ENCODE results near the gene ATP8A2. TPM values are rescaled to one million over a fixed set of nuclear protein-coding genes. Genes with fewer than 3 reads are reported as not detected.

Gene ATP8A2
- total RNA-seq, 2 donors from 2014 or later = 1.6 to 2.9 TPM

DNA sequence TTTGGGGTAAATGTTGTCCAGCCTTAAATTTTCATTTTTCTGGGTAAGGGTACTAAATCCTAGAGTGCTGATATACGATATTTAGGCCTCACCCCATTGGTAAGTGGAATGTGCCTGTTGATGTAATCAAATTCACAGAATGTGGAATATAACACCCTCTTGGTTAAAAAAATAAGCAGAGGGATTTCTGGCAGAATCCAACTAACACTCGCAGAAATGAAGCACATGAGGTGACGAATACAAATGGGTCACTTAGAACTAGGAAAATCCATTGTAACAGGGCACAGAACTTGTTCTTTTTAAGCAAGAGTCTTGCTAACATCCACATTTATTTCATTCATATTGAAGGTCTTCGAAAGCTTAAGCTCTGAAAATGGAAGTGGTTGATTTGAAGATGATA lies 359.8 kb downstream of the ATP8A2 start:
- Mint-ChIP-seq H3K36me3 (ENCODE audit: low read depth) (no peaks in the 10 kb centered on the region), H3K27ac (no peak overlapping the region), H3K4me3 (no peak overlapping the region), H3K9me3 (no peaks in the 10 kb centered on the region), H3K27me3 (ENCODE audit: insufficient read depth) (peaks cover 2% of the 10 kb centered on the region), H3K4me1 (peaks cover 20% of the 10 kb centered on the region)
- TF ChIP-seq, protein P1, sequence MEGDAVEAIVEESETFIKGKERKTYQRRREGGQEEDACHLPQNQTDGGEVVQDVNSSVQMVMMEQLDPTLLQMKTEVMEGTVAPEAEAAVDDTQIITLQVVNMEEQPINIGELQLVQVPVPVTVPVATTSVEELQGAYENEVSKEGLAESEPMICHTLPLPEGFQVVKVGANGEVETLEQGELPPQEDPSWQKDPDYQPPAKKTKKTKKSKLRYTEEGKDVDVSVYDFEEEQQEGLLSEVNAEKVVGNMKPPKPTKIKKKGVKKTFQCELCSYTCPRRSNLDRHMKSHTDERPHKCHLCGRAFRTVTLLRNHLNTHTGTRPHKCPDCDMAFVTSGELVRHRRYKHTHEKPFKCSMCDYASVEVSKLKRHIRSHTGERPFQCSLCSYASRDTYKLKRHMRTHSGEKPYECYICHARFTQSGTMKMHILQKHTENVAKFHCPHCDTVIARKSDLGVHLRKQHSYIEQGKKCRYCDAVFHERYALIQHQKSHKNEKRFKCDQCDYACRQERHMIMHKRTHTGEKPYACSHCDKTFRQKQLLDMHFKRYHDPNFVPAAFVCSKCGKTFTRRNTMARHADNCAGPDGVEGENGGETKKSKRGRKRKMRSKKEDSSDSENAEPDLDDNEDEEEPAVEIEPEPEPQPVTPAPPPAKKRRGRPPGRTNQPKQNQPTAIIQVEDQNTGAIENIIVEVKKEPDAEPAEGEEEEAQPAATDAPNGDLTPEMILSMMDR (conservative IDR thresholded peaks at IDR 0.05) = no peak
- Histone ChIP-seq H3K4me3 (ENCODE audit: low read length) (no peak overlapping the region), H3K9me3 (ENCODE audit: control insufficient read depth, low read length) (no peaks in the 10 kb centered on the region), H3K27ac (ENCODE audit: low read depth, low read length) (no peak overlapping the region), H3K27me3 (ENCODE audit: control insufficient read depth, insufficient read depth, low read length, poor library complexity, severe bottlenecking) (no peaks in the 10 kb centered on the region), H3K9ac (ENCODE audit: extremely low read depth, low read length, poor library complexity, severe bottlenecking) (no peak overlapping the region), H3K36me3 (ENCODE audit: control insufficient read depth, insufficient read depth, low read length) (no peaks in the 10 kb centered on the region), H3K4me1 (ENCODE audit: control insufficient read depth, insufficient read depth, low read length) (no peaks in the 10 kb centered on the region)
- 89 to 100% methylated on average over 2 to 4 of the region's 4 CpGs for WGBS, 2 experiments (ENCODE audit: insufficient coverage in 1 of 2, insufficient read length in 1 of 2)
- DNase-seq = no peak

DNA sequence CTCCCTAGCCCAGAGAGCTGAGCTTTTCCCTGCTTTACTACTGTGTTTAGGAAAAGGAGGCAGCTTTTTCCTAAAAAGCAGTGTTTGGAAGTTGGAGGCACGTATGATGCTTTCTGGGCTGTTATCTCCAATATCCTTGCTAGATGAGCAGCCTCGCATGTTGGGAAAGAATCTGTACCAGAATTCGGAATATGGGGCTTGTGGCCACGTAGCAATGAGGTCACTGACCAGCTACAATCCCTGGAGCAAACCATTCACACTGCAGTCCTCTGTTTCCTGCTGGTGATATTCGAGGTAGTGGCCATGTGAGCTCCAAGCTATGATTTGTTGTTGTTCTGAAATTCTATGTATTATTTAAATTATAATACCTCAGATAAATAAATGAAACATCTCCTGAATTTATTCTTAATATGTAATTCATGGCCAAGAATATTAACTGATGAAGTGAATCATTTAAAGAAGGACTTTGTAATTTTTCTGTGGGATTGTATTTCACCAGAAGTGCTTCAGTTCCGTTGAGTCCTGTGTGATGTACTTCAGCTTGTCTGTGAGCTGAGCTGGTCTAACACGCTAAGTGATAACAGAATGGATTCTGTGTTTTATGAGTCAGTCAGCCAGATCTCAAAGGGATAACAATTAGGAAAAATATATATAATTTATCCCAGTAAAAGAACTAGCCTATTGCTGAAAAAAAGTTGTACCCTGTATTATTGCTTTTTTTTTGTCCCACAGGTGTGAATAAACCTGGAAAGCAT lies 360.5 kb downstream of the ATP8A2 start:
- Histone ChIP-seq H3K9ac (ENCODE audit: extremely low read depth, low read length, poor library complexity, severe bottlenecking) (no peak overlapping the region), H3K4me3 (ENCODE audit: low read length) (no peak overlapping the region), H3K27ac (ENCODE audit: low read depth, low read length) (no peak overlapping the region), H3K9me3 (ENCODE audit: control insufficient read depth, low read length) (no peaks in the 10 kb centered on the region), H3K27me3 (ENCODE audit: control insufficient read depth, insufficient read depth, low read length, poor library complexity, severe bottlenecking) (no peaks in the 10 kb centered on the region), H3K36me3 (ENCODE audit: control insufficient read depth, insufficient read depth, low read length) (no peaks in the 10 kb centered on the region), H3K4me1 (ENCODE audit: control insufficient read depth, insufficient read depth, low read length) (no peaks in the 10 kb centered on the region)
- Mint-ChIP-seq H3K27ac (no peak overlapping the region), H3K36me3 (ENCODE audit: low read depth) (no peaks in the 10 kb centered on the region), H3K4me3 (no peak overlapping the region), H3K9me3 (no peaks in the 10 kb centered on the region), H3K27me3 (ENCODE audit: insufficient read depth) (peaks cover 2% of the 10 kb centered on the region), H3K4me1 (peaks cover 20% of the 10 kb centered on the region)
- TF ChIP-seq, protein P1 (conservative IDR thresholded peaks at IDR 0.05) = no peak
- DNase-seq = no peak
- 93% methylated on average over 6 of the region's 7 CpGs; no CpG with 5 or more reads in 1 of the 2 experiments for WGBS, 2 experiments (ENCODE audit: insufficient coverage in 1 of 2, insufficient read length in 1 of 2)

DNA sequence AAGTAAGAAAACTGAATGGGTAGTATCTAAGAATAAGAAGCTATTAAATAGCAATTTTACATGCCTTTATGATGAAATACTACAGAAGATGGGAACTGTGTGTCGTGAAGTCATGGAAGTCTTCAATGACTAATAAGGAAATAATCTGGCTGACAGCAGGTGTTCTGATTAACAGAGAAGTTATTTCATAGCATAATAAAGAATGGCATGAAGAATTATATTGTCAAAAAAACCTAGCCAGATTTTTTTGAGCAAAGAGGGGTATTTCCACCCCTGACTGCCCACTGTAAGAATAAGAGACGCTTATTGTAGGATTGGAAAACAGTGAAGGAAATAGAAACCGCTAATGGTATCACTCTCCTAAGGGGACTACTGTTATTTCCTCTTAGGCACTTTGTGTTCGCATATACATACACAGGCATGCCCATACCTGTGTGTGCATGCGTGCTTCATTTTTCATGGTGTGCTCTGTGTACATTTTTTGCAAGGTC lies 361.3 kb downstream of the ATP8A2 start:
- H3K36me3 ChIP-seq (ENCODE audit: control insufficient read depth, insufficient read depth, low read length) = no peaks in the 10 kb centered on the region
- no peak overlapping the region for H3K9ac ChIP-seq (ENCODE audit: extremely low read depth, low read length, poor library complexity, severe bottlenecking)
- Mint-ChIP-seq H3K4me1 (peaks cover 20% of the 10 kb centered on the region), H3K4me3 (no peak overlapping the region), H3K36me3 (ENCODE audit: low read depth) (no peaks in the 10 kb centered on the region), H3K9me3 (no peaks in the 10 kb centered on the region), H3K27ac (no peak overlapping the region), H3K27me3 (ENCODE audit: insufficient read depth) (peaks cover 2% of the 10 kb centered on the region)
- TF ChIP-seq, protein P1 (conservative IDR thresholded peaks at IDR 0.05) = no peak
- H3K27me3 ChIP-seq (ENCODE audit: control insufficient read depth, insufficient read depth, low read length, poor library complexity, severe bottlenecking) = no peaks in the 10 kb centered on the region
- H3K4me1 ChIP-seq (ENCODE audit: control insufficient read depth, insufficient read depth, low read length) = no peaks in the 10 kb centered on the region
- no peak overlapping the region for H3K4me3 ChIP-seq (ENCODE audit: low read length)
- H3K9me3 ChIP-seq (ENCODE audit: control insufficient read depth, low read length) = no peaks in the 10 kb centered on the region
- 91 to 97% methylated on average over 5 of the region's 5 CpGs for WGBS, 2 experiments (ENCODE audit: insufficient coverage in 1 of 2, insufficient read length in 1 of 2)
- DNase-seq = no peak
- H3K27ac ChIP-seq (ENCODE audit: low read depth, low read length) = no peak overlapping the region

Data from endodermal cell (in vitro differentiated cells).